Activated CD8-positive, alpha-beta T cell treated with anti-CD3 and anti-CD28 coated beads for 36 hours (primary cell): ENCODE data around the gene CALHM1. TPM values are rescaled to one million over a fixed set of nuclear protein-coding genes. Genes with fewer than 3 reads are reported as not detected.

Source experiments
- ATAC-seq: fragments of 200-7000 bp; cut with Tn5 transposase; one replicate; pipeline ENCODE4 v1.10.0; 2021; ENCODE audit warnings: mild to moderate bottlenecking, moderate library complexity
- CTCF ChIA-PET: fragments of 350-600 bp; sonication (Branson Sonifier 250); formaldehyde crosslinking; loops from one replicate; lab custom pipeline; 2021; ENCODE audit warnings: antibody characterized with exemption; lab: Charles Lee
- POLR2A ChIA-PET: fragments of 350-600 bp; sonication (Branson Sonifier 250); formaldehyde crosslinking; loops from one replicate; lab custom pipeline; 2021; ENCODE audit warnings: antibody characterized with exemption; lab: Charles Lee
- DNase-seq: peaks from one replicate; pipeline ENCODE4 v3.0.0-alpha.2; 2020
- H3K27ac Mint-ChIP-seq: one replicate; pipeline ENCODE4 v1.8.0; 2021; ENCODE audit warnings: mild to moderate bottlenecking, mixed read lengths
- H3K27me3 Mint-ChIP-seq: one replicate; pipeline ENCODE4 v1.8.0; 2021; ENCODE audit warnings: mixed read lengths
- H3K36me3 Mint-ChIP-seq: one replicate; pipeline ENCODE4 v1.8.0; 2021; ENCODE audit warnings: low read depth, mixed read lengths
- H3K4me1 Mint-ChIP-seq: one replicate; pipeline ENCODE4 v1.8.0; 2021; ENCODE audit warnings: low read depth, mixed read lengths
- H3K4me3 Mint-ChIP-seq: one replicate; pipeline ENCODE4 v1.8.0; 2021; ENCODE audit warnings: mild to moderate bottlenecking, moderate library complexity, mixed read lengths
- H3K9me3 Mint-ChIP-seq: one replicate; pipeline ENCODE4 v1.8.0; 2021; ENCODE audit warnings: mixed read lengths
- CTCF ChIP-seq: fragments of 200-600 bp; IDR thresholded peaks from one replicate; pipeline ENCODE4 v1.8.0; 2022; ENCODE audit warnings: antibody characterized with exemption, mild to moderate bottlenecking
- intact Hi-C: fragments of 100-400 bp; cut with micrococcal nuclease; formaldehyde crosslinking; loops from one replicate; pipeline ENCODE4 v1.10.0; 2022
- total RNA-seq, 2 experiments: library from RNA; stranded (reverse); gene quantifications; one replicate each; pipeline ENCODE4 v1.2.3, GENCODE V29; 2021

Gene CALHM1
- total RNA-seq, 2 experiments from 2014 or later = not detected

- Mint-ChIP-seq H3K9me3 (no peaks in the 10 kb centered on the region), H3K27me3 (no peaks in the 10 kb centered on the region), H3K4me1 (peaks cover 13% of the 10 kb centered on the region), H3K36me3 (no peaks in the 10 kb centered on the region), H3K4me3 (no peak overlapping the region), H3K27ac (no peak overlapping the region)
- ATAC-seq (no peak), DNase-seq (no peak)
- no peak for TF ChIP-seq CTCF
- ChIA-PET CTCF (interaction anchor here (0.8 to 1.0 kb wide), 2 partner anchors 10 to 16 kb away, joined by 3 read pairs; no protein-coding TSS in a partner anchor), POLR2A (interaction anchor here (0.9 kb wide), 1 partner anchor 20 kb away, joined by 3 read pairs; no protein-coding TSS in a partner anchor)
- intact Hi-C loops = no loop called here
Measured at GRCh38 chr10:103466734-103467133, 8.0 kb upstream of the CALHM1 start.

GRCh38 chr10:103465411-103466179, 6.9 kb upstream of the CALHM1 start:
- no peak overlapping the region for H3K4me3 Mint-ChIP-seq
- DNase-seq (no peak), ATAC-seq (no peak)
- no peaks in the 10 kb centered on the region for H3K9me3 Mint-ChIP-seq
- POLR2A ChIA-PET = interaction anchor here (0.8 to 0.9 kb wide), 3 partner anchors 13 to 27 kb away, joined by 3 to 5 read pairs (median 3); partner anchors contain the start of gene CALHM2
- CTCF ChIA-PET = interaction anchor here (0.8 to 2.1 kb wide), 6 partner anchors 9 to 49 kb away, joined by 3 to 7 read pairs (median 5); partner anchors contain the start of gene CALHM2
- H3K4me1 Mint-ChIP-seq = peaks cover 6% of the 10 kb centered on the region
- TF ChIP-seq CTCF = no peak
- no peaks in the 10 kb centered on the region for H3K36me3 Mint-ChIP-seq
- H3K27ac Mint-ChIP-seq = no peak overlapping the region
- H3K27me3 Mint-ChIP-seq = no peaks in the 10 kb centered on the region
- intact Hi-C loops = no loop called here

- H3K9me3 Mint-ChIP-seq = no peaks in the 10 kb centered on the region
- CTCF ChIA-PET = interaction anchor here (1.0 to 1.2 kb wide), 3 partner anchors 12 to 22 kb away, joined by 3 to 5 read pairs (median 3); partner anchors contain the start of gene CALHM2
- POLR2A ChIA-PET = no interaction called here
- DNase-seq (no peak), ATAC-seq (no peak)
- intact Hi-C loops = no loop called here
- no peak overlapping the region for H3K27ac Mint-ChIP-seq
- H3K36me3 Mint-ChIP-seq = no peaks in the 10 kb centered on the region
- H3K4me1 Mint-ChIP-seq = peaks cover 9% of the 10 kb centered on the region
- no peak for TF ChIP-seq CTCF
- H3K4me3 Mint-ChIP-seq = no peak overlapping the region
- H3K27me3 Mint-ChIP-seq = no peaks in the 10 kb centered on the region
Measured at GRCh38 chr10:103463499-103463898, 4.8 kb upstream of the CALHM1 start.

GRCh38 chr10:103459615-103460014, 915 bp upstream of the CALHM1 start:
- no peaks in the 10 kb centered on the region for H3K27me3 Mint-ChIP-seq
- no peaks in the 10 kb centered on the region for H3K9me3 Mint-ChIP-seq
- peaks cover 7% of the 10 kb centered on the region for H3K4me1 Mint-ChIP-seq
- H3K36me3 Mint-ChIP-seq = no peaks in the 10 kb centered on the region
- no peak for ATAC-seq
- H3K4me3 Mint-ChIP-seq = no peak overlapping the region
- intact Hi-C loops = no loop called here
- ChIA-PET POLR2A (interaction anchor here (0.5 to 1.6 kb wide), 2 partner anchors 10 to 158 kb away, joined by 3 to 4 read pairs; no protein-coding TSS in a partner anchor), CTCF (interaction anchor here (1.3 to 1.6 kb wide), 2 partner anchors 10 to 21 kb away, joined by 4 read pairs; no protein-coding TSS in a partner anchor)
- TF ChIP-seq CTCF = no peak
- DNase-seq = no peak
- no peak overlapping the region for H3K27ac Mint-ChIP-seq
